HepG2 (cell line): ENCODE data around the gene C14orf119. TPM values are rescaled to one million over a fixed set of nuclear protein-coding genes. Genes with fewer than 3 reads are reported as not detected.
A peak's percentile ranks its signal among the peaks of the same experiment; 100 is the strongest.

Experiments
- AHR ChIP-seq: IDR thresholded peaks from 2 replicates; pipeline ENCODE4 v1.6.1; 2018; ENCODE audit warnings: missing genetic modification reagents, missing compliant biosample characterization
- ATF7 ChIP-seq, 2 experiments: fragments of 450-650 bp in 1 of 2; sonication (generic) in 1 of 2; formaldehyde crosslinking in 1 of 2; IDR thresholded peaks; 2 replicates each; pipeline versions ENCODE4 v1.4.0 to v1.6.1; 2016 to 2020; ENCODE audit warnings: antibody characterized with exemption in 1 of 2, mild to moderate bottlenecking in 1 of 2, missing genetic modification reagents in 1 of 2
- FOXA3 ChIP-seq: IDR thresholded peaks from 2 replicates; pipeline ENCODE4 v1.6.1; 2016; ENCODE audit warnings: missing genetic modification reagents, missing compliant biosample characterization
- GPN1 ChIP-seq: sonication (generic); formaldehyde crosslinking; IDR thresholded peaks from 2 replicates; pipeline ENCODE4 v1.5.1; 2020; ENCODE audit warnings: missing genetic modification reagents, borderline replicate concordance
- JDP2 ChIP-seq: sonication (generic); formaldehyde crosslinking; IDR thresholded peaks from 2 replicates; pipeline ENCODE4 v1.8.1; 2022; ENCODE audit warnings: missing genetic modification reagents, borderline replicate concordance
- JUN ChIP-seq: sonication (generic); formaldehyde crosslinking; IDR thresholded peaks from 2 replicates; pipeline ENCODE4 v1.4.0; 2020; ENCODE audit warnings: mild to moderate bottlenecking, missing genetic modification reagents
- JUND ChIP-seq: sonication (generic); formaldehyde crosslinking; IDR thresholded peaks from 2 replicates; pipeline ENCODE4 v1.8.0; 2022; ENCODE audit warnings: mild to moderate bottlenecking, missing genetic modification reagents
- MATR3 ChIP-seq: sonication (generic); formaldehyde crosslinking; IDR thresholded peaks from 2 replicates; pipeline ENCODE4 v1.4.0; 2020; ENCODE audit warnings: missing genetic modification reagents
- MED1 ChIP-seq: sonication (generic); formaldehyde crosslinking; IDR thresholded peaks from 2 replicates; pipeline ENCODE4 v1.4.0; 2020; ENCODE audit warnings: missing genetic modification reagents
- MIXL1 ChIP-seq: IDR thresholded peaks from 2 replicates; pipeline ENCODE4 v1.6.1; 2016
- MTA1 ChIP-seq: sonication (generic); formaldehyde crosslinking; IDR thresholded peaks from 2 replicates; pipeline ENCODE4 v1.4.0; 2020; ENCODE audit warnings: missing genetic modification reagents, mild to moderate bottlenecking, borderline replicate concordance
- NFATC3 ChIP-seq: sonication (generic); formaldehyde crosslinking; IDR thresholded peaks from 2 replicates; pipeline ENCODE4 v1.5.1; 2020; ENCODE audit warnings: mild to moderate bottlenecking, missing genetic modification reagents
- PCBP1 ChIP-seq: fragments of 200-400 bp; formaldehyde crosslinking; IDR thresholded peaks from 2 replicates; pipeline ENCODE4 v1.6.1; 2017; ENCODE audit warnings: mild to moderate bottlenecking, low read depth, low read length, borderline replicate concordance
- PLRG1 ChIP-seq: fragments of 450-650 bp; conservative IDR thresholded peaks from 2 replicates; pipeline ENCODE4 v1.6.1; 2016
- REPIN1 ChIP-seq: sonication (generic); formaldehyde crosslinking; IDR thresholded peaks from 2 replicates; pipeline ENCODE4 v1.8.0; 2022; ENCODE audit warnings: missing genetic modification reagents, low read depth, mild to moderate bottlenecking, borderline replicate concordance
- RFX1 ChIP-seq: fragments of 450-650 bp; IDR thresholded peaks from 2 replicates; pipeline ENCODE4 v1.6.1; 2017
- SPEN ChIP-seq: sonication (generic); formaldehyde crosslinking; IDR thresholded peaks from 2 replicates; pipeline ENCODE4 v1.5.1; 2020; ENCODE audit warnings: low read depth, mild to moderate bottlenecking, missing genetic modification reagents
- TEAD3 ChIP-seq: optimal IDR thresholded peaks from 2 replicates; pipeline ENCODE3; 2016; ENCODE audit warnings: borderline replicate concordance
- THAP7 ChIP-seq: sonication (generic); formaldehyde crosslinking; IDR thresholded peaks from 2 replicates; pipeline ENCODE4 v1.8.1; 2023; ENCODE audit warnings: mild to moderate bottlenecking, missing genetic modification reagents
- ZBTB33 ChIP-seq: sonication (generic); formaldehyde crosslinking; IDR thresholded peaks from 2 replicates; pipeline ENCODE4 v1.4.0; 2020; ENCODE audit warnings: missing genetic modification reagents
- ZFAT ChIP-seq: sonication (generic); formaldehyde crosslinking; conservative IDR thresholded peaks from 2 replicates; pipeline ENCODE4 v1.8.1; 2023; ENCODE audit warnings: missing genetic modification reagents, inconsistent platforms
- ZFP90 ChIP-seq: sonication (generic); formaldehyde crosslinking; IDR thresholded peaks from 2 replicates; pipeline ENCODE4 v1.8.0; 2022; ENCODE audit warnings: missing genetic modification reagents, mild to moderate bottlenecking, inconsistent platforms, borderline replicate concordance
- ZNF101 ChIP-seq: sonication (generic); formaldehyde crosslinking; IDR thresholded peaks from 2 replicates; pipeline ENCODE4 v1.4.0; 2020; ENCODE audit warnings: mild to moderate bottlenecking, low read depth, missing genetic modification reagents, borderline replicate concordance
- ZNF230 ChIP-seq: sonication (generic); formaldehyde crosslinking; IDR thresholded peaks from 2 replicates; pipeline ENCODE4 v1.4.0; 2020; ENCODE audit warnings: mild to moderate bottlenecking, missing genetic modification reagents
- ZNF232 ChIP-seq: sonication (generic); formaldehyde crosslinking; IDR thresholded peaks from 2 replicates; pipeline ENCODE4 v1.4.0; 2020; ENCODE audit warnings: missing genetic modification reagents, borderline replicate concordance
- ZNF354B ChIP-seq: sonication (generic); formaldehyde crosslinking; IDR thresholded peaks from 2 replicates; pipeline ENCODE4 v1.8.0; 2022; ENCODE audit warnings: mild to moderate bottlenecking, missing genetic modification reagents
- ZNF501 ChIP-seq: sonication (generic); formaldehyde crosslinking; IDR thresholded peaks from 2 replicates; pipeline ENCODE4 v1.5.1; 2020; ENCODE audit warnings: mild to moderate bottlenecking, moderate library complexity, missing genetic modification reagents
- ZNF557 ChIP-seq: sonication (generic); formaldehyde crosslinking; IDR thresholded peaks from 2 replicates; pipeline ENCODE4 v1.4.0; 2020; ENCODE audit warnings: missing genetic modification reagents
- ZNF607 ChIP-seq: sonication (generic); formaldehyde crosslinking; IDR thresholded peaks from 2 replicates; pipeline ENCODE4 v1.5.1; 2020; ENCODE audit warnings: missing genetic modification reagents, mild to moderate bottlenecking, borderline replicate concordance
- ZNF761 ChIP-seq: sonication (generic); formaldehyde crosslinking; conservative IDR thresholded peaks from 2 replicates; pipeline ENCODE4 v1.4.0; 2020; ENCODE audit warnings: mild to moderate bottlenecking, missing genetic modification reagents
- ZNF768 ChIP-seq: sonication (generic); formaldehyde crosslinking; IDR thresholded peaks from 2 replicates; pipeline ENCODE4 v1.4.0; 2020; ENCODE audit warnings: missing genetic modification reagents
- polyA plus RNA-seq, 8 experiments: library from polyadenylated mRNA; depleted of rRNA in 3 of 8; stranded (reverse) in 7 of 8; unstranded in 1 of 8; fragments of >200 nt; fragmentation: Illumina TruSeq in 4 of 8; extraction: Trizol in 4 of 8; gene quantifications; 2 replicates each; pipeline versions ENCODE4 v1.2.1 to v1.2.3, GENCODE V29; 2011 to 2016; ENCODE audit warnings: low read depth in 4 of 8, missing spikeins in 1 of 8, mixed read lengths in 1 of 8; ENCODE audit not compliant: insufficient read depth in 1 of 8
- total RNA-seq, 5 experiments: library from RNA; depleted of rRNA; stranded (reverse); fragments of >200 nt; fragmentation: Illumina TruSeq; extraction: Trizol; gene quantifications; 2 replicates each; pipeline ENCODE4 v1.2.3, GENCODE V29; 2016; ENCODE audit warnings: low read depth in 1 of 5

The C14orf119 gene
- total and polyA plus RNA-seq, 2 of the 13 experiments (the other 11 are each of a cell fraction or from before 2014, with no cell fraction given): 117 to 206 TPM

- TF ChIP-seq THAP7 (no peak), MATR3 (CRISPR knock-in tag) (no peak), ATF7 (IDR thresholded peaks at IDR 0.05) (no peak), ATF7 (CRISPR knock-in tag; IDR thresholded peaks at IDR 0.05) (0 out of 2 replicates have a peak, but pooled peaks have one; percentile 30), MED1 (CRISPR knock-in tag) (0 out of 2 replicates have a peak, but pooled peaks have one; percentile 19), ZNF501 (CRISPR knock-in tag) (no peak), TEAD3 (peak; percentile 56), ZFAT (CRISPR knock-in tag) (no peak), MTA1 (CRISPR knock-in tag) (peak; percentile 83; the same call in 1 of the 2 replicates), ZNF761 (CRISPR knock-in tag) (peak; percentile 21; the same call in 1 of the 2 replicates), PCBP1 (0 out of 2 replicates have a peak, but pooled peaks have one; percentile 33), JDP2 (CRISPR knock-in tag) (no peak), ZNF232 (CRISPR knock-in tag) (0 out of 2 replicates have a peak, but pooled peaks have one; percentile 39), ZFP90 (CRISPR knock-in tag) (peak; percentile 93), JUN (CRISPR knock-in tag) (no peak), ZNF230 (0 out of 2 replicates have a peak, but pooled peaks have one; percentile 58), REPIN1 (CRISPR knock-in tag) (0 out of 2 replicates have a peak, but pooled peaks have one; percentile 63), ZNF354B (CRISPR knock-in tag) (no peak), JUND (CRISPR knock-in tag) (no peak), PLRG1 (no peak), RFX1 (peak; percentile 9; the same call in 1 of the 2 replicates), AHR (CRISPR knock-in tag) (no peak), FOXA3 (CRISPR knock-in tag) (0 out of 2 replicates have a peak, but pooled peaks have one; percentile 12), ZNF101 (CRISPR knock-in tag) (no peak), ZNF607 (CRISPR knock-in tag) (peak; percentile 62; the same call in 1 of the 2 replicates), ZNF768 (peak; percentile 63; the same call in 1 of the 2 replicates), GPN1 (peak; percentile 48; the same call in 1 of the 2 replicates), NFATC3 (CRISPR knock-in tag) (no peak), MIXL1 (peak; percentile 38; the same call in 1 of the 2 replicates), ZBTB33 (peak; percentile 99), ZNF557 (CRISPR knock-in tag) (no peak), SPEN (peak; percentile 49; the same call in 1 of the 2 replicates)
These were observed 43.1 kb upstream of the C14orf119 start (continued) for GRCh38 chr14:23052182-23052623.
